ENCODE measurements around the gene NTM.

DNA sequence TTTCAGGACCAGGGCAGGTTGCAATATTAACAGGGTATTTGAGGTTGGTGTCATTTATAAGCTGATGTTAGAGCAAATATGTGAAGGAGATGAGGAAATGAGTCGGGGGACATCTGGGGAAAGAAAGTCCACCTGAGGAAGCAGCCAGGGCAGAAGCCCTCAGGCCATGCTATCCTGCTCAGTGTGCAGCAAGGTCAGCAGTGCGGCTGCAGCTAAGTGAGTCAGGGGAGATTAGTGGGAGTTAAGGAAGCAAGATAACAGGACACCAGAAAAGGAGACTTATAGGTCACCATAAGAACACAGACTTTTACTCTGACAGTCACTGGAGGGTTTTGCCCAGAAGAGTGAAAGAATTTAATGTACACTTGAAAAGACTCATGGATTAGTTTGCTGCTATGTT is 468.9 kb downstream of the NTM start:
- TF ChIP-seq FOXJ3 (CRISPR knock-in tag; IDR thresholded peaks at IDR 0.05; ENCODE audit: borderline replicate concordance) (no peak), USF1 (CRISPR knock-in tag; IDR thresholded peaks at IDR 0.05) (no peak)
- TF ChIP-seq, protein P1, sequence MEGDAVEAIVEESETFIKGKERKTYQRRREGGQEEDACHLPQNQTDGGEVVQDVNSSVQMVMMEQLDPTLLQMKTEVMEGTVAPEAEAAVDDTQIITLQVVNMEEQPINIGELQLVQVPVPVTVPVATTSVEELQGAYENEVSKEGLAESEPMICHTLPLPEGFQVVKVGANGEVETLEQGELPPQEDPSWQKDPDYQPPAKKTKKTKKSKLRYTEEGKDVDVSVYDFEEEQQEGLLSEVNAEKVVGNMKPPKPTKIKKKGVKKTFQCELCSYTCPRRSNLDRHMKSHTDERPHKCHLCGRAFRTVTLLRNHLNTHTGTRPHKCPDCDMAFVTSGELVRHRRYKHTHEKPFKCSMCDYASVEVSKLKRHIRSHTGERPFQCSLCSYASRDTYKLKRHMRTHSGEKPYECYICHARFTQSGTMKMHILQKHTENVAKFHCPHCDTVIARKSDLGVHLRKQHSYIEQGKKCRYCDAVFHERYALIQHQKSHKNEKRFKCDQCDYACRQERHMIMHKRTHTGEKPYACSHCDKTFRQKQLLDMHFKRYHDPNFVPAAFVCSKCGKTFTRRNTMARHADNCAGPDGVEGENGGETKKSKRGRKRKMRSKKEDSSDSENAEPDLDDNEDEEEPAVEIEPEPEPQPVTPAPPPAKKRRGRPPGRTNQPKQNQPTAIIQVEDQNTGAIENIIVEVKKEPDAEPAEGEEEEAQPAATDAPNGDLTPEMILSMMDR (IDR thresholded peaks at IDR 0.05) = no peak
- TF ChIP-seq, protein P2, sequence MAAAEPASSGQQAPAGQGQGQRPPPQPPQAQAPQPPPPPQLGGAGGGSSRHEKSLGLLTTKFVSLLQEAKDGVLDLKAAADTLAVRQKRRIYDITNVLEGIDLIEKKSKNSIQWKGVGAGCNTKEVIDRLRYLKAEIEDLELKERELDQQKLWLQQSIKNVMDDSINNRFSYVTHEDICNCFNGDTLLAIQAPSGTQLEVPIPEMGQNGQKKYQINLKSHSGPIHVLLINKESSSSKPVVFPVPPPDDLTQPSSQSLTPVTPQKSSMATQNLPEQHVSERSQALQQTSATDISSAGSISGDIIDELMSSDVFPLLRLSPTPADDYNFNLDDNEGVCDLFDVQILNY (CRISPR knock-in tag; IDR thresholded peaks at IDR 0.05) = no peak
